ENCODE measurements around the gene MAP3K5.

Gene MAP3K5

GRCh38 chr6:136641166-136641565, 151.1 kb downstream of the MAP3K5 start:
- no peak for DNase-seq

GRCh38 chr6:136640132-136640915, 152.0 kb downstream of the MAP3K5 start:
- no peak for DNase-seq

GRCh38 chr6:136639702-136640101, 152.6 kb downstream of the MAP3K5 start:
- DNase-seq, result no peak

DNA sequence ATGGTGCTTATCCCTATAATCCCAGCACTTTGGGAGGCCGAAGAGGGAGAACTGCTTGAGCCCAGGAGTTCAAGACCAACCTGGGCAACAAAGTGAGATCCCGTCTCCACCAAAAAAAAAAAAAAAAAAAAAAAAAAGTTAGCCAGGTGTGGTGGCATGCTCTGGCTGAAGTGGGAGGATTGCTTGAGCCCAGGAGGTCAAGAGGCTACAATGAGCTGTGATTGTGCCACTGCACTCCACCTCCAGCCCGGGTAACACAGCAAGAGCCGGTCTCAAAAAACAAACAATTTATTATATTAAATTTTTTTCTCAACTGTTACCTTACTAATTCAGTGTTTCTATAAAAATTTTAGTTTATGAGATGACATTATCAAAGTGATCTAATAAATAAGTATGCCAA, 156.7 kb downstream of the MAP3K5 start:
- no peak for DNase-seq

- no peak for DNase-seq
These were observed 158.9 kb downstream of the MAP3K5 start for GRCh38 chr6:136633355-136633754.

GRCh38 chr6:136628996-136629395, 163.3 kb downstream of the MAP3K5 start:
- no peak for DNase-seq

DNA sequence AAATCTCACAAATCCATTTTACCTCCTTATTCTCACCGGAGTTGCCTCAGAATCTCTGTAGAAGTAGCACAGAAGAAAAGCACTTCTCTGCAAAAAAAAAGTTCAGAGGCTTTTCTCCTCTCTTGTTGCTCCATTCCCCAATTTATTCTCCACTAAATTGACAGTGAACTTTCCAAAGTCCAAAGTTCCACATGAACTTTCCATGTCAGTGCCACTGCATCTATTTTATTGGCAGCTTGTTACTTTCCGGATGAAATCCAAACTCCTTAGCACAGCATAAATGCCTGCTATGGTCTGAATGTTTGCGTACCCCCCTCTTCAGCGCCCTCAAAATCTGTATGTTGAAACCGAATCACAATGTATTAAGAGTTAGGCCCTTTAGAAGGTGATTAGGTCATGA, 165.1 kb downstream of the MAP3K5 start:
- DNase-seq, result no peak

- no peak for DNase-seq
These were observed 167.0 kb downstream of the MAP3K5 start for GRCh38 chr6:136625293-136625692.

DNA sequence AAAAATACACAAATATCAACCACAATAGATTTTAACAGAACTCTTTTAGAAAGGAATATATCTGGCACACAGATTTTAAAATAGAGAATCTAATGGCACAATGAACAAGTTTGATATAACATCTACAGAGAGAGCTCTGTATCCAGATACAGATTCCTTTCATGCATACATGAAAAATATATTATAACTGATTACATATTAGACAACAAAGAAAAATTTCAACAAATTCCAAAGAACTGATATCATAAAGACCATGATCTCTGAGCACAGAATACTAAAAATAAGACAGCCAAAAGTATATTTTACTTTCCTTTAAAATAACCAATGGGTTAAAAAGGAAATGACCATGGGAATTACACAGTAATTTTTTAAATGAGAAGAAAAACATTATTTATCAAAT, 167.9 kb downstream of the MAP3K5 start:
- no peak for DNase-seq

DNA sequence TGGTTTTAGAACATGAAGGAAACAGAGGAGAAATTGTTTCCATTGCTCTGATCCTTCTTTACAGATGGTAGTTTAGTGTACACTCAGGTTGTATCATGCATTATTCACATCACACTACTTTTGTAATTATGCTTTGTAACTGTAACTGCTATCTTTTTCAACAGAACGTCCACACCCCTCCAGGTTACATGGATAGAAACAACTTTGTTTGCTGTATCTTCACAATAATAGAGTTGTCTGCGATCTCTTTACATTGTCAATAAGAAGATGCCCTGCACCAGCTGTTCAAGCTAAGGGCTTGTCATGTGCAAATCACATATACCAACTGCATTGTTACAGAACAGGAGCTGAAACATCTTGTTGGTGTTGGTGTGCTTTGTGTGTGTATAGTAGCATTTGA, 174.2 kb downstream of the MAP3K5 start:
- no peak for DNase-seq

DNA sequence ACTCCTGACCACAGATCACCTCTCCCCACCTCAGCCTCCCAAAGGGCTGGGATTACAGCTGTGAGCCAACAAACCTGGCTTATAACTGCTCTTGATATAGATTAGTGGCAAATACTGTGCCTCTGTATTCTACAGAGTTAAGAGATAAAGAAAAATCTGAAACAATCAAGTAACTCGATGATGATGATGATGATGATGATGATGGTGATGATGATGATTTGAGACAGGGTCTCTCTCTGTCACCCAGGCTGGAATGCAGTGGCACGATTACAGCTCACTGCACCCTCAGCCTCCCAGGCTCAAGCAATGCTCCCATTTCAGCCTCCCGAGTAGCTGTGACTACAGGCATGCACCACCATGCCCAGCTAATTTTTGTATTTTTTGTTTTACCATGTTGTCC, 175.8 kb downstream of the MAP3K5 start:
- no peak for DNase-seq

GRCh38 chr6:136614994-136615393, 177.3 kb downstream of the MAP3K5 start:
- DNase-seq, result no peak

- no peak for DNase-seq
These were observed 177.9 kb downstream of the MAP3K5 start for GRCh38 chr6:136614350-136614749.

DNA sequence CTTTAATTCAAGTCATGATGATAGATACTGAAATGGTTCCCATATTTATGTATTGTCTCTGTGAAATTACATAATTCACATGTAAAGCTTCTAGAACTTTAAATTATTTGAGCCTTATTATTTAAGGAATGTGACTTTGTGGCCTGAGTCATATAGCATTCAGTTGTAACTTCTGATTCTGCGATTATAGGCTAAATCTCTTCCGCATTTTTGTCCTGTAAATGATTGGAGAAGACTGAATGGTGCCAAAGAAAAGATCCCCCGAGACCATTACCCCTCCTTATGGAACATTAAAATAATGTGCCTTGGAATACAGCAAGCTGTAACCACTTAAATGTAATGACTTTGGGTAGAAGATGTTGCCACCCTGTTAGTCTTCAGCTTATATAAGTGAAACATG, 178.8 kb downstream of the MAP3K5 start:
- DNase-seq, result no peak

- no peak for DNase-seq
These were observed 179.4 kb downstream of the MAP3K5 start for GRCh38 chr6:136612666-136613389.

- no peak for DNase-seq
These were observed 180.5 kb downstream of the MAP3K5 start for GRCh38 chr6:136611746-136612145.

DNA sequence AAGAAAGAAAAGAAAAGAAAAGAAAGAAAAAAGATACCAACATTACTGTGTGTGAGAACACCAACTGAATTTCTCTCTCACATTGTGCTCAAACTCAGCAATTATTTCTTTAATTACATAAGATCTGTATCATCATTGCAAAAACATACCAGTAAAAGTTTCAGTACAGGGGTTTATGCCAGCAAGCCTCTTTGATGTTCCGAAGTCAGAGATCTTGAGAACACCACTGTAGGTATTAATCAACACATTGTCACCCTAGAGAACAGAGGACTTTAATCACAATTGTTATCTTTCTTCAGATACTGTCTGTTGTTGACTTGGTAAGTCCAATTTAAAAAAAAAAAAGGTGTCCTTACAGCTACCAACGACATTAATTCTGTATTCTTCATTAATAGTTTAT, 181.1 kb downstream of the MAP3K5 start:
- no peak for DNase-seq

DNA sequence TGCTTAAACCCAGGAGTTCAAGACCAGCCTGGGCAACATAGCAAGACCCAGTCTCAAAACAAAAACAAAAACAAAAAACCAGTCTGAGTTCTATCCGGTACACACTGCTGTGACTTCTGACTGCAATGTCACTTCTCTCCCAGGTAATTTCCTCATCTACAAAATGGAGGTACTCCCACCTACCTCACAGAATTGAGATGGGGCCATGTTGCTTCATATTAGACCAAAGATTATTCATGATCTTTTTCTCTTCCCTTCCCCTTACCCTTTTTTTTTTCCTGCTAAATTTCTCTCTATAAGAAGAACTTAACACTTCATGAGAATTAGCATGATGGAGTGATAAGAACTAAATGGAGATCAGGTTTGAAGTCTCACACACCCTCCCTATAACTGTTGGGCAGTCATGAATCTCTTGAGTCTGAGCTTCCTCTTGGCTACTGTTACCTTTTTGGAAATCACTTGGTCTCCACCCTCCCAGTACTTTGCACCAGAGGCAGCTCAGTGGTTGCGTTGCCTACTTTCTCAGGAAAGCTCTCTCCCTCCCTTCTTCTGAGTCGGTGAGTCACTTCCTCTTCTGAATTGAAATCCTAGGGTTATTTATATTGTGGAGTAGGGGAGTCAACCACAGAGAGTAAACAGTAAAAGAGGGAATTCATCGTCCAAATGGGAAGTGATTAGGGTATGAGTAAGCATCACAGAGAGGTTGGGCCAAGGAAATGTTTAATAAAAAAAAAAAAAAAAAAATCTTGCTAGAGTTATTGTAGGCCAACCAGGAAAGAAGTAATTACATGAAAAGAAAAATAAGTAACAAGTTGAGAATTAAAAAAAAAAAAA, 182.2 kb downstream of the MAP3K5 start:
- no peak for DNase-seq

- DNase-seq, result no peak
These were observed 183.3 kb downstream of the MAP3K5 start for GRCh38 chr6:136608991-136609390.

- peak; percentile 90 for DNase-seq
These were observed 184.1 kb downstream of the MAP3K5 start for GRCh38 chr6:136607932-136608772.

- DNase-seq, result no peak
These were observed 184.9 kb downstream of the MAP3K5 start for GRCh38 chr6:136607204-136607931.
